H1 (cell line): ENCODE data around the gene FAM50B. TPM values are rescaled to one million over a fixed set of nuclear protein-coding genes. Genes with fewer than 3 reads are reported as not detected.

Experiments
- CTCF ChIA-PET: fragments of 300-600 bp; sonication (Branson Sonifier 250); formaldehyde crosslinking; loops from one replicate; lab custom pipeline; 2021; ENCODE audit not compliant: partially characterized antibody; lab: Charles Lee
- POLR2A ChIA-PET: fragments of 300-600 bp; sonication (Branson Sonifier 250); formaldehyde crosslinking; loops from one replicate; lab custom pipeline; 2021; ENCODE audit warnings: inconsistent platforms; ENCODE audit not compliant: partially characterized antibody; lab: Charles Lee
- DNase-seq, 2 experiments: peaks; one replicate each; pipeline versions ENCODE4 v3.0.0 to v3.0.0-alpha.2; 2010 to 2022; ENCODE audit warnings: low spot score in 2 of 2, low read depth in 1 of 2, mixed read lengths in 1 of 2
- FAIRE-seq: peaks from 2 replicates; lab custom pipeline; 2011; peaks lifted over from hg19 to GRCh38; lab: Jason Lieb, UNC
- H2AFZ ChIP-seq: 2 replicates; pipeline ENCODE4 v1.8.1; 2012; ENCODE audit warnings: low read length, inconsistent platforms
- H2AK5ac ChIP-seq: 2 replicates; pipeline ENCODE4 v1.6.1; 2013; ENCODE audit warnings: low read depth, low read length
- H2BK120ac ChIP-seq: replicated peaks from 2 replicates; pipeline ENCODE3; 2013; ENCODE audit warnings: low read depth, low read length, inconsistent platforms
- H2BK12ac ChIP-seq: 2 replicates; pipeline ENCODE4 v1.6.1; 2013; ENCODE audit warnings: low read depth, low read length
- H2BK15ac ChIP-seq: 2 replicates; pipeline ENCODE4 v1.6.1; 2013; ENCODE audit warnings: low read length
- H2BK20ac ChIP-seq: 2 replicates; pipeline ENCODE4 v1.6.1; 2013; ENCODE audit warnings: low read length
- H2BK5ac ChIP-seq: 2 replicates; pipeline ENCODE4 v1.6.1; 2013; ENCODE audit warnings: low read depth, low read length
- H3K14ac ChIP-seq: 2 replicates; pipeline ENCODE4 v1.6.1; 2013; ENCODE audit warnings: inconsistent platforms; ENCODE audit not compliant: insufficient read length
- H3K18ac ChIP-seq: 2 replicates; pipeline ENCODE4 v1.6.1; 2013; ENCODE audit warnings: low read length; ENCODE audit errors: extremely low read depth
- H3K23ac ChIP-seq: 2 replicates; pipeline ENCODE4 v1.6.1; 2013; ENCODE audit warnings: inconsistent platforms; ENCODE audit not compliant: insufficient read length
- H3K23me2 ChIP-seq: 2 replicates; pipeline ENCODE4 v1.6.1; 2013; ENCODE audit warnings: low read depth, low read length
- H3K27ac ChIP-seq: 2 replicates; pipeline ENCODE4 v1.6.1; 2011; ENCODE audit warnings: low read depth, low read length, inconsistent platforms
- H3K27me3 ChIP-seq, 4 experiments: replicated peaks in 1 of 4; 1 replicate in 1 of 4; 2 replicates in 3 of 4; pipeline versions ENCODE4 v1.6.1 to v1.8.1; 2011 to 2013; ENCODE audit warnings: low read length in 3 of 4, mild to moderate bottlenecking in 3 of 4, inconsistent platforms in 2 of 4, mixed read lengths in 2 of 4, moderate library complexity in 1 of 4; ENCODE audit not compliant: control insufficient read depth in 3 of 4, insufficient read depth in 3 of 4; ENCODE audit errors: extremely low read depth in 1 of 4
- H3K36me3 ChIP-seq, 4 experiments: 2 replicates each; pipeline versions ENCODE4 v1.6.1 to v1.8.1; 2011 to 2013; ENCODE audit warnings: mild to moderate bottlenecking in 4 of 4, low read length in 3 of 4, moderate library complexity in 2 of 4, control low read depth in 1 of 4, inconsistent platforms in 1 of 4; ENCODE audit not compliant: insufficient read depth in 4 of 4, control insufficient read depth in 2 of 4
- H3K4ac ChIP-seq: replicated peaks from 2 replicates; pipeline ENCODE3; 2013; ENCODE audit warnings: low read length, low read depth, mixed read lengths, inconsistent platforms; ENCODE audit not compliant: insufficient read length
- H3K4me1 ChIP-seq, 4 experiments: replicated peaks in 1 of 4; 1 replicate in 1 of 4; 2 replicates in 3 of 4; pipeline versions ENCODE4 v1.6.1 to v1.8.1; 2011 to 2013; ENCODE audit warnings: low read length in 3 of 4, inconsistent platforms in 2 of 4, mixed read lengths in 1 of 4; ENCODE audit not compliant: insufficient read depth in 4 of 4, control insufficient read depth in 3 of 4
- H3K4me2 ChIP-seq, 2 experiments: 2 replicates each; pipeline versions ENCODE4 v1.6.1 to v1.8.1; 2011 to 2013; ENCODE audit warnings: low read depth in 2 of 2, low read length in 2 of 2, control low read depth in 1 of 2, inconsistent platforms in 1 of 2, mild to moderate bottlenecking in 1 of 2; ENCODE audit not compliant: insufficient read depth in 1 of 2
- H3K4me3 ChIP-seq, 4 experiments: fragments of 200-600, 300-600 bp in 1 of 4; sonication (generic), shearing (Covaris generic), sonication (Bioruptor Twin) in 1 of 4; 2 replicates each; pipeline versions ENCODE4 v1.5.1 to v1.8.1; 2011 to 2016; ENCODE audit warnings: low read length in 4 of 4, low read depth in 3 of 4, control low read depth in 2 of 4, inconsistent platforms in 2 of 4, mild to moderate bottlenecking in 2 of 4, mixed read lengths in 1 of 4, moderate library complexity in 1 of 4; ENCODE audit not compliant: insufficient read depth in 2 of 4; ENCODE audit errors: extremely low read depth in 1 of 4
- H3K56ac ChIP-seq: replicated peaks from 2 replicates; pipeline ENCODE3; 2013; ENCODE audit warnings: low read depth, mild to moderate bottlenecking, mixed read lengths, low read length, inconsistent platforms; ENCODE audit not compliant: insufficient read length
- H3K79me1 ChIP-seq: 2 replicates; pipeline ENCODE4 v1.6.1; 2013; ENCODE audit warnings: low read depth, low read length, control low read depth
- H3K79me2 ChIP-seq, 2 experiments: 2 replicates each; pipeline versions ENCODE4 v1.6.1 to v1.8.1; 2012 to 2013; ENCODE audit warnings: low read length in 2 of 2, mild to moderate bottlenecking in 2 of 2, inconsistent platforms in 1 of 2; ENCODE audit not compliant: insufficient read depth in 2 of 2, control insufficient read depth in 1 of 2
- H3K9ac ChIP-seq, 4 experiments: replicated peaks in 1 of 4; 1 replicate in 1 of 4; 2 replicates in 3 of 4; pipeline versions ENCODE4 v1.6.1 to v1.8.1; 2011 to 2013; ENCODE audit warnings: low read depth in 3 of 4, low read length in 3 of 4, control low read depth in 2 of 4, mild to moderate bottlenecking in 2 of 4, moderate library complexity in 2 of 4, inconsistent platforms in 1 of 4; ENCODE audit errors: extremely low read depth in 1 of 4
- H3K9me3 ChIP-seq, 2 experiments: 2 replicates each; pipeline versions ENCODE4 v1.6.1 to v1.8.1; 2012 to 2013; ENCODE audit warnings: mild to moderate bottlenecking in 2 of 2, moderate library complexity in 2 of 2, control low read depth in 1 of 2, inconsistent platforms in 1 of 2, low read depth in 1 of 2, low read length in 1 of 2, mixed read lengths in 1 of 2; ENCODE audit not compliant: insufficient read depth in 2 of 2
- H4K20me1 ChIP-seq, 2 experiments: replicated peaks in 1 of 2; 2 replicates each; pipeline versions ENCODE3 to v1.8.1; 2011 to 2013; ENCODE audit warnings: inconsistent platforms in 2 of 2, low read length in 2 of 2, mild to moderate bottlenecking in 1 of 2; ENCODE audit not compliant: insufficient read depth in 2 of 2, control insufficient read depth in 1 of 2
- H4K5ac ChIP-seq: 2 replicates; pipeline ENCODE4 v1.6.1; 2013; ENCODE audit warnings: low read length, low read depth, mixed read lengths, inconsistent platforms; ENCODE audit not compliant: insufficient read length
- H4K8ac ChIP-seq: 2 replicates; pipeline ENCODE4 v1.8.0; 2013; ENCODE audit warnings: mild to moderate bottlenecking, moderate library complexity, low read length, inconsistent platforms; ENCODE audit not compliant: insufficient read depth; ENCODE audit errors: extremely low read depth
- H4K91ac ChIP-seq: replicated peaks from 2 replicates; pipeline ENCODE3; 2013; ENCODE audit warnings: low read length, mixed read lengths, inconsistent platforms; ENCODE audit not compliant: insufficient read length
- ASH2L ChIP-seq: fragments of 200-600, 300-600 bp; sonication (generic); IDR thresholded peaks from one replicate; pipeline ENCODE4 v1.7.1; 2017; ENCODE audit warnings: low read length
- BCL11A ChIP-seq, 2 experiments: IDR thresholded peaks; one replicate each; pipeline ENCODE4 v1.6.1; 2011; ENCODE audit warnings: low read depth in 2 of 2, low read length in 2 of 2, mild to moderate bottlenecking in 2 of 2
- HDAC6 ChIP-seq: IDR thresholded peaks from one replicate; pipeline ENCODE4 v1.7.1; 2012; ENCODE audit warnings: low read depth, mild to moderate bottlenecking, inconsistent platforms, low read length, moderate library complexity
- JUND ChIP-seq: IDR thresholded peaks from 2 replicates; pipeline ENCODE4 v1.6.1; 2011; ENCODE audit warnings: mild to moderate bottlenecking, improper control_type of control experiment, low read length
- KDM1A ChIP-seq: fragments of 200-600, 300-600 bp; sonication (generic); IDR thresholded peaks from 2 replicates; pipeline ENCODE4 v1.7.1; 2016; ENCODE audit warnings: mild to moderate bottlenecking, low read length, borderline replicate concordance
- KDM5A ChIP-seq: fragments of 200-600 bp; IDR thresholded peaks from 2 replicates; pipeline ENCODE4 v1.7.1; 2012; ENCODE audit warnings: mild to moderate bottlenecking, low read length, inconsistent platforms, mixed read lengths
- MAFK ChIP-seq: IDR thresholded peaks from 2 replicates; pipeline ENCODE4 v1.6.1; 2012; ENCODE audit warnings: low read depth, mild to moderate bottlenecking, improper control_type of control experiment, low read length
- NRF1 ChIP-seq: IDR thresholded peaks from 2 replicates; pipeline ENCODE4 v1.6.1; 2011; ENCODE audit warnings: mild to moderate bottlenecking, low read depth, low read length, improper control_type of control experiment
- POLR2A ChIP-seq, 2 experiments: IDR thresholded peaks; 1 replicate in 1 of 2; 2 replicates in 1 of 2; pipeline ENCODE4 v1.6.1; 2011; ENCODE audit warnings: low read depth in 2 of 2, low read length in 2 of 2, mild to moderate bottlenecking in 2 of 2; ENCODE audit errors: control extremely low read depth in 1 of 2
- TAF7 ChIP-seq: optimal IDR thresholded peaks from 2 replicates; pipeline ENCODE3; 2011; ENCODE audit warnings: low read depth, mild to moderate bottlenecking, inconsistent platforms, low read length, moderate library complexity, borderline replicate concordance
- TEAD4 ChIP-seq: IDR thresholded peaks from 2 replicates; pipeline ENCODE4 v1.6.1; 2012; ENCODE audit warnings: low read depth, low read length, inconsistent platforms, mixed read lengths
- YY1 ChIP-seq: IDR thresholded peaks from 2 replicates; pipeline ENCODE4 v1.6.1; 2011; ENCODE audit warnings: low read depth, mild to moderate bottlenecking, low read length
- ZNF274 ChIP-seq: IDR thresholded peaks from 2 replicates; pipeline ENCODE4 v1.7.0; 2012; ENCODE audit warnings: low read length, borderline replicate concordance; ENCODE audit errors: extremely low read depth
- WGBS, 2 experiments: shearing (Covaris generic) in 1 of 2; methylation state at CpG; one replicate each; pipeline versions ENCODE4 v1.1.6 to v1.1.7; 2013 to 2015; ENCODE audit warnings: low lambda C conversion rate in 2 of 2, mixed read lengths in 2 of 2, inconsistent platforms in 1 of 2, low coverage in 1 of 2, missing lambda C conversion rate in 1 of 2; ENCODE audit not compliant: insufficient replicate concordance in 2 of 2, insufficient coverage in 1 of 2, insufficient read length in 1 of 2; ENCODE audit errors: extremely low coverage in 1 of 2, missing lambda C conversion rate in 1 of 2; 5-methylcytosine and 5-hydroxymethylcytosine counted together
- polyA plus RNA-seq, 7 experiments: library from polyadenylated mRNA; depleted of rRNA in 3 of 7; stranded (reverse) in 5 of 7; unstranded in 2 of 7; fragments of >200 nt in 5 of 7; fragments of 200-250 nt in 2 of 7; gene quantifications; 1 replicate in 5 of 7; 2 replicates in 1 of 7; 4 replicates in 1 of 7; pipeline versions ENCODE4 v1.2.1 to v1.2.3, GENCODE V29; 2011 to 2013; ENCODE audit warnings: missing spikeins in 2 of 7, mixed read lengths in 2 of 7
- total RNA-seq: library from RNA; stranded (reverse); fragmentation: NEBNext Ultra II Directional; extraction: Animal tissue kit (Norgen Biotek cat#: 25700); gene quantifications from 2 replicates; pipeline ENCODE4 v1.2.1, GENCODE V29; 2021
- TF ChIP-seq, protein P1 (sequence below): IDR thresholded peaks from 2 replicates; pipeline ENCODE4 v1.6.1; 2011; ENCODE audit warnings: low read depth, mild to moderate bottlenecking, low read length; ENCODE audit not compliant: insufficient read depth
- TF ChIP-seq, protein P2 (sequence below): IDR thresholded peaks from 2 replicates; pipeline ENCODE4 v1.6.1; 2012; ENCODE audit warnings: inconsistent platforms

FAM50B gene
- total and polyA plus RNA-seq, 2 of the 8 experiments (the other 6 are each of a cell fraction or from before 2014, with no cell fraction given), result 3.1 to 3.2 TPM

- no peak overlapping the region for H2BK12ac ChIP-seq
- CTCF ChIA-PET, result interaction anchor here (0.7 to 1.6 kb wide), 4 partner anchors 18 to 147 kb away, joined by 3 to 4 read pairs (median 3); partner anchors contain the start of gene FAM50B
- H4K8ac ChIP-seq, result no peak overlapping the region
- no peak overlapping the region for H4K5ac ChIP-seq
- H3K4ac ChIP-seq, result no peak overlapping the region
- H3K36me3 ChIP-seq, result no peaks in the 10 kb centered on the region
- no peak overlapping the region for H3K18ac ChIP-seq
- no peak for DNase-seq
- H3K79me1 ChIP-seq, result no peaks in the 10 kb centered on the region
- no peaks in the 10 kb centered on the region for H3K23me2 ChIP-seq
- no peak overlapping the region for H3K14ac ChIP-seq
- POLR2A ChIA-PET, result no interaction called here
- no peak overlapping the region for H3K4me2 ChIP-seq
- H4K20me1 ChIP-seq, result no peaks in the 10 kb centered on the region
- no peak overlapping the region for H3K4me3 ChIP-seq
- no peak overlapping the region for H4K91ac ChIP-seq
- H2BK15ac ChIP-seq, result no peak overlapping the region
- no peaks in the 10 kb centered on the region for H3K27me3 ChIP-seq
- FAIRE-seq, result no peak
- no peak overlapping the region for H2BK5ac ChIP-seq
- no peak overlapping the region for H2AK5ac ChIP-seq
- H2BK120ac ChIP-seq, result no peak overlapping the region
- no peaks in the 10 kb centered on the region for H3K9me3 ChIP-seq
- WGBS, 2 experiments, result 92% methylated on average over 4 of the region's 4 CpGs; no CpG with 5 or more reads in 1 of the 2 experiments
- H3K23ac ChIP-seq, result no peak overlapping the region
- no peaks in the 10 kb centered on the region for H3K4me1 ChIP-seq
- H3K9ac ChIP-seq, result no peak overlapping the region
- no peak overlapping the region for H3K56ac ChIP-seq
- no peak overlapping the region for H2BK20ac ChIP-seq
- H2AFZ ChIP-seq, result no peak overlapping the region
- no peaks in the 10 kb centered on the region for H3K79me2 ChIP-seq
- H3K27ac ChIP-seq, result no peak overlapping the region
- TF ChIP-seq BCL11A (IDR thresholded peaks at IDR 0.05; ENCODE audit: low read depth in 2 of 2, low read length in 2 of 2), result no peak
- TF ChIP-seq HDAC6, result no peak
- no peak for TF ChIP-seq ZNF274
- TF ChIP-seq, protein P1, sequence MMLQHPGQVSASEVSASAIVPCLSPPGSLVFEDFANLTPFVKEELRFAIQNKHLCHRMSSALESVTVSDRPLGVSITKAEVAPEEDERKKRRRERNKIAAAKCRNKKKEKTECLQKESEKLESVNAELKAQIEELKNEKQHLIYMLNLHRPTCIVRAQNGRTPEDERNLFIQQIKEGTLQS, result no peak
- TF ChIP-seq, protein P2, sequence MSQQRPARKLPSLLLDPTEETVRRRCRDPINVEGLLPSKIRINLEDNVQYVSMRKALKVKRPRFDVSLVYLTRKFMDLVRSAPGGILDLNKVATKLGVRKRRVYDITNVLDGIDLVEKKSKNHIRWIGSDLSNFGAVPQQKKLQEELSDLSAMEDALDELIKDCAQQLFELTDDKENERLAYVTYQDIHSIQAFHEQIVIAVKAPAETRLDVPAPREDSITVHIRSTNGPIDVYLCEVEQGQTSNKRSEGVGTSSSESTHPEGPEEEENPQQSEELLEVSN, result no peak
- no peak for TF ChIP-seq KDM5A
- TF ChIP-seq POLR2A (IDR thresholded peaks at IDR 0.05; ENCODE audit: control extremely low read depth in 1 of 2, low read depth in 2 of 2, low read length in 2 of 2), result no peak
- no peak for TF ChIP-seq YY1
- TF ChIP-seq ASH2L, result no peak
- no peak for TF ChIP-seq MAFK
- no peak for TF ChIP-seq TEAD4
- no peak for TF ChIP-seq NRF1
- TF ChIP-seq TAF7, result no peak
- no peak for TF ChIP-seq JUND
- TF ChIP-seq KDM1A, result no peak
Measured at GRCh38 chr6:3830806-3831205, 18.4 kb upstream of the FAM50B start.
